HepG2 (cell line): ENCODE data around the gene GPR158. TPM values are rescaled to one million over a fixed set of nuclear protein-coding genes. Genes with fewer than 3 reads are reported as not detected.

ENCODE experiments used
- ATAC-seq: fragments of 200-7000 bp; cut with Tn5 transposase; 3 replicates; pipeline ENCODE4 v1.9.1; 2020; ENCODE audit warnings: mild to moderate bottlenecking, moderate library complexity
- BruUV-seq: library from RNA; stranded (reverse); fragments of 400-500 nt; replicated peaks from 2 replicates; lab custom pipeline; 2021; lab: Mats Ljungman, UMichigan
- CTCF ChIA-PET: fragments of 300-600 bp; formaldehyde crosslinking; extraction: SDS; loops from one replicate; lab custom pipeline; 2021; ENCODE audit warnings: low total read pairs, inconsistent platforms, low intra/inter-chr PET ratio; lab: Yijun Ruan, JAX
- POLR2A ChIA-PET: fragments of 350-600 bp; sonication (Branson Sonifier 250); formaldehyde crosslinking; loops from one replicate; lab custom pipeline; 2020; ENCODE audit warnings: antibody characterized with exemption, inconsistent platforms; lab: Yijun Ruan, JAX
- DNase-seq: peaks from one replicate; pipeline ENCODE4 v3.0.0-alpha.2; 2015; ENCODE audit warnings: low spot score
- FAIRE-seq: peaks from 3 replicates; lab custom pipeline; 2011; peaks lifted over from hg19 to GRCh38; lab: Jason Lieb, UNC
- H2AFZ ChIP-seq: one replicate; pipeline ENCODE4 v1.6.1; 2011; ENCODE audit warnings: low read length, inconsistent platforms
- H3K27ac ChIP-seq: fragments of 300-600 bp; 3 replicates; pipeline ENCODE4 v1.8.0; 2011; ENCODE audit warnings: mixed run types, mild to moderate bottlenecking, mixed read lengths, low read length, inconsistent platforms; ENCODE audit not compliant: insufficient read depth; ENCODE audit errors: extremely low read length
- H3K27me3 ChIP-seq, 2 experiments: fragments of 200-600 bp in 1 of 2; 2 replicates in 1 of 2; 3 replicates in 1 of 2; pipeline versions ENCODE4 v1.6.0 to v1.8.0; 2011; ENCODE audit warnings: low read length in 2 of 2, mild to moderate bottlenecking in 2 of 2, moderate library complexity in 2 of 2, inconsistent platforms in 1 of 2; ENCODE audit not compliant: insufficient read depth in 2 of 2, control insufficient read depth in 1 of 2
- H3K36me3 ChIP-seq, 2 experiments: fragments of 200-600 bp in 1 of 2; replicated peaks in 1 of 2; 2 replicates in 1 of 2; 3 replicates in 1 of 2; pipeline versions ENCODE4 v1.5.1 to v1.8.0; 2011; ENCODE audit warnings: low read length in 2 of 2, inconsistent platforms in 1 of 2; ENCODE audit not compliant: insufficient read depth in 2 of 2, control insufficient read depth in 1 of 2
- H3K4me1 ChIP-seq: 2 replicates; pipeline ENCODE4 v1.5.1; 2012; ENCODE audit warnings: low read length, inconsistent platforms; ENCODE audit not compliant: insufficient read depth
- H3K4me2 ChIP-seq: 2 replicates; pipeline ENCODE4 v1.6.0; 2011; ENCODE audit warnings: low read depth, low read length, inconsistent platforms
- H3K4me3 ChIP-seq, 3 experiments: fragments of 200-600 bp in 1 of 3; sonication (generic), shearing (Covaris generic) in 1 of 3; replicated peaks in 1 of 3; 2 replicates each; pipeline ENCODE4 v1.5.1; 2011 to 2016; ENCODE audit warnings: low read length in 3 of 3, inconsistent platforms in 2 of 3, low read depth in 2 of 3, mild to moderate bottlenecking in 2 of 3, control low read depth in 1 of 3, mixed read lengths in 1 of 3; ENCODE audit not compliant: insufficient read depth in 1 of 3
- H3K79me2 ChIP-seq: one replicate; pipeline ENCODE4 v1.6.1; 2011; ENCODE audit warnings: low read length, inconsistent platforms; ENCODE audit not compliant: insufficient read depth
- H3K9ac ChIP-seq: 2 replicates; pipeline ENCODE4 v1.6.0; 2011; ENCODE audit warnings: mild to moderate bottlenecking, low read depth, low read length, inconsistent platforms; ENCODE audit not compliant: insufficient read depth
- H3K9me3 ChIP-seq: 2 replicates; pipeline ENCODE4 v1.5.1; 2012; ENCODE audit warnings: mild to moderate bottlenecking, low read length
- H4K20me1 ChIP-seq: 2 replicates; pipeline ENCODE4 v1.6.0; 2011; ENCODE audit warnings: inconsistent platforms, mild to moderate bottlenecking, low read length, moderate library complexity; ENCODE audit not compliant: insufficient read depth
- ARNTL ChIP-seq: sonication (generic); formaldehyde crosslinking; IDR thresholded peaks from 2 replicates; pipeline ENCODE4 v1.4.0; 2020; ENCODE audit warnings: mild to moderate bottlenecking, missing genetic modification reagents
- ETV6 ChIP-seq: sonication (generic); formaldehyde crosslinking; conservative IDR thresholded peaks from 2 replicates; pipeline ENCODE4 v1.4.0; 2020; ENCODE audit warnings: missing genetic modification reagents
- HES4 ChIP-seq: sonication (generic); formaldehyde crosslinking; IDR thresholded peaks from 2 replicates; pipeline ENCODE4 v1.9.0; 2021; ENCODE audit warnings: mild to moderate bottlenecking, missing genetic modification reagents, borderline replicate concordance
- PAX8 ChIP-seq: sonication (generic); formaldehyde crosslinking; IDR thresholded peaks from 2 replicates; pipeline ENCODE4 v1.8.0; 2022; ENCODE audit warnings: mild to moderate bottlenecking, missing genetic modification reagents, borderline replicate concordance
- SNAPC2 ChIP-seq: sonication (generic); formaldehyde crosslinking; IDR thresholded peaks from 2 replicates; pipeline ENCODE4 v1.8.1; 2022; ENCODE audit warnings: mild to moderate bottlenecking, missing genetic modification reagents
- TFAP4 ChIP-seq: sonication (generic); IDR thresholded peaks from 2 replicates; pipeline ENCODE4 v1.6.1; 2016; ENCODE audit warnings: low read depth, borderline replicate concordance
- TFDP1 ChIP-seq: IDR thresholded peaks from 2 replicates; pipeline ENCODE4 v1.6.1; 2016; ENCODE audit warnings: missing compliant biosample characterization, missing genetic modification reagents, borderline replicate concordance
- TP53 ChIP-seq: sonication (generic); formaldehyde crosslinking; conservative IDR thresholded peaks from 2 replicates; pipeline ENCODE4 v1.4.0; 2020; ENCODE audit warnings: missing genetic modification reagents
- ZC3H13 ChIP-seq: sonication (generic); formaldehyde crosslinking; IDR thresholded peaks from 2 replicates; pipeline ENCODE4 v1.8.1; 2023; ENCODE audit warnings: mild to moderate bottlenecking, missing genetic modification reagents, moderate library complexity
- ZFP41 ChIP-seq: sonication (generic); formaldehyde crosslinking; IDR thresholded peaks from 2 replicates; pipeline ENCODE4 v1.4.0; 2020; ENCODE audit warnings: mild to moderate bottlenecking, missing genetic modification reagents, borderline replicate concordance
- ZNF326 ChIP-seq: sonication (generic); formaldehyde crosslinking; IDR thresholded peaks from 2 replicates; pipeline ENCODE4 v1.4.0; 2020; ENCODE audit warnings: missing genetic modification reagents, borderline replicate concordance
- ZNF362 ChIP-seq: sonication (generic); formaldehyde crosslinking; IDR thresholded peaks from 2 replicates; pipeline ENCODE4 v1.4.0; 2020; ENCODE audit warnings: missing genetic modification reagents, mild to moderate bottlenecking, borderline replicate concordance
- ZNF44 ChIP-seq: sonication (generic); formaldehyde crosslinking; IDR thresholded peaks from 2 replicates; pipeline ENCODE4 v1.5.1; 2020; ENCODE audit warnings: mild to moderate bottlenecking, missing genetic modification reagents
- ZNF503 ChIP-seq: sonication (generic); formaldehyde crosslinking; IDR thresholded peaks from 2 replicates; pipeline ENCODE4 v1.4.0; 2020; ENCODE audit warnings: missing genetic modification reagents
- ZNF747 ChIP-seq: sonication (generic); formaldehyde crosslinking; IDR thresholded peaks from 2 replicates; pipeline ENCODE4 v1.8.1; 2023; ENCODE audit warnings: missing genetic modification reagents, mild to moderate bottlenecking, borderline replicate concordance
- ZSCAN29 ChIP-seq: sonication (generic); formaldehyde crosslinking; conservative IDR thresholded peaks from 2 replicates; pipeline ENCODE4 v1.4.0; 2020; ENCODE audit warnings: mild to moderate bottlenecking, missing genetic modification reagents
- WGBS: methylation state at CpG from one replicate; pipeline ENCODE4 v1.1.6; 2017; ENCODE audit warnings: low lambda C conversion rate; 5-methylcytosine and 5-hydroxymethylcytosine counted together
- in situ Hi-C: cut with HindIII; loops from 2 replicates; pipeline ENCODE4 v1.10.0; 2017; ENCODE audit warnings: low pct_unique_long_range_greater_than_20kb; ENCODE audit not compliant: extremely low pct_ligation_motif_present
- intact Hi-C: fragments of 100-400 bp; cut with micrococcal nuclease; formaldehyde crosslinking; loops from one replicate; pipeline ENCODE4 v1.10.0; 2022; ENCODE audit not compliant: unreplicated experiment
- polyA plus RNA-seq, 8 experiments: library from polyadenylated mRNA; depleted of rRNA in 3 of 8; stranded (reverse) in 7 of 8; unstranded in 1 of 8; fragments of >200 nt; fragmentation: Illumina TruSeq in 4 of 8; extraction: Trizol in 4 of 8; gene quantifications; 2 replicates each; pipeline versions ENCODE4 v1.2.1 to v1.2.3, GENCODE V29; 2011 to 2016; ENCODE audit warnings: low read depth in 4 of 8, missing spikeins in 1 of 8, mixed read lengths in 1 of 8; ENCODE audit not compliant: insufficient read depth in 1 of 8
- total RNA-seq, 5 experiments: library from RNA; depleted of rRNA; stranded (reverse); fragments of >200 nt; fragmentation: Illumina TruSeq; extraction: Trizol; gene quantifications; 2 replicates each; pipeline ENCODE4 v1.2.3, GENCODE V29; 2016; ENCODE audit warnings: low read depth in 1 of 5

The GPR158 gene
- total and polyA plus RNA-seq, 2 of the 13 experiments (the other 11 are each of a cell fraction or from before 2014, with no cell fraction given) = not detected

- Histone ChIP-seq H4K20me1 (0 out of 2 replicates have a peak, but pooled peaks cover 2% of the 10 kb centered on the region), H3K4me1 (no peaks in the 10 kb centered on the region), H3K27me3 (no peaks in the 10 kb centered on the region), H3K4me2 (no peak overlapping the region), H3K36me3 (no peaks in the 10 kb centered on the region), H3K9me3 (no peaks in the 10 kb centered on the region), H3K79me2 (no peaks in the 10 kb centered on the region), H3K9ac (no peak overlapping the region), H2AFZ (no peak overlapping the region), H3K27ac (no peak overlapping the region), H3K4me3 (no peak overlapping the region)
- BruUV-seq = no TSS peak
- ChIA-PET POLR2A (no interaction called here), CTCF (no interaction called here)
- DNase-seq (no peak), ATAC-seq (no peak), FAIRE-seq (no peak)
- in situ Hi-C loops = no loop called here
- 0% methylated on average over 2 of the region's 2 CpGs for WGBS
- intact Hi-C loops = no loop called here
- TF ChIP-seq SNAPC2 (CRISPR knock-in tag) (no peak), ZNF326 (no peak), ZSCAN29 (CRISPR knock-in tag) (no peak), ARNTL (no peak), ZNF747 (CRISPR knock-in tag) (no peak), TFAP4 (no peak), HES4 (CRISPR knock-in tag) (no peak), ZNF44 (CRISPR knock-in tag) (no peak), ETV6 (CRISPR knock-in tag) (no peak), ZNF362 (CRISPR knock-in tag) (no peak), ZNF503 (CRISPR knock-in tag) (no peak), PAX8 (CRISPR knock-in tag) (no peak), TFDP1 (CRISPR knock-in tag) (no peak), ZC3H13 (CRISPR knock-in tag) (no peak), TP53 (CRISPR knock-in tag) (no peak), ZFP41 (CRISPR knock-in tag) (no peak)
These were observed 15.2 kb upstream of the GPR158 start for GRCh38 chr10:25159591-25159990.
